HEK293 (cell line): Measurements from ENCODE around the gene BCL6.

Experiments used
- HIC1 ChIP-seq: fragments of 450-650 bp; formaldehyde crosslinking; IDR thresholded peaks from 2 replicates; pipeline ENCODE4 v1.5.1; 2016; ENCODE audit warnings: missing biosample characterization, missing genetic modification characterization
- HOXD13 ChIP-seq: sonication (generic); formaldehyde crosslinking; IDR thresholded peaks from 2 replicates; pipeline ENCODE4 v1.8.0; 2022; ENCODE audit warnings: missing genetic modification reagents, borderline replicate concordance
- PRDM10 ChIP-seq: fragments of 450-650 bp; formaldehyde crosslinking; IDR thresholded peaks from 2 replicates; pipeline ENCODE4 v1.5.1; 2016; ENCODE audit warnings: missing biosample characterization, missing genetic modification characterization
- REPIN1 ChIP-seq: fragments of 450-650 bp; formaldehyde crosslinking; IDR thresholded peaks from 2 replicates; pipeline ENCODE4 v1.5.1; 2017; ENCODE audit warnings: missing biosample characterization, missing genetic modification characterization, low read depth
- TSHZ1 ChIP-seq: fragments of 450-650 bp; formaldehyde crosslinking; IDR thresholded peaks from 2 replicates; pipeline ENCODE4 v1.5.1; 2016; ENCODE audit warnings: missing biosample characterization, missing genetic modification characterization, borderline replicate concordance
- YY1 ChIP-seq: fragments of 450-650 bp; formaldehyde crosslinking; IDR thresholded peaks from 2 replicates; pipeline ENCODE4 v1.5.1; 2018; ENCODE audit warnings: missing biosample characterization, missing genetic modification characterization
- ZBTB20 ChIP-seq: fragments of 450-650 bp; formaldehyde crosslinking; IDR thresholded peaks from 2 replicates; pipeline ENCODE4 v1.5.1; 2016; ENCODE audit warnings: missing biosample characterization, missing genetic modification characterization
- ZBTB26 ChIP-seq: fragments of 450-650 bp; formaldehyde crosslinking; optimal IDR thresholded peaks from 2 replicates; pipeline ENCODE3; 2016; ENCODE audit warnings: missing biosample characterization, mild to moderate bottlenecking, missing genetic modification characterization
- ZBTB7A ChIP-seq: fragments of 450-650 bp; formaldehyde crosslinking; IDR thresholded peaks from 2 replicates; pipeline ENCODE4 v1.5.1; 2016; ENCODE audit warnings: low read depth, missing biosample characterization, missing genetic modification characterization
- ZFP41 ChIP-seq: fragments of 450-650 bp; formaldehyde crosslinking; IDR thresholded peaks from 2 replicates; pipeline ENCODE4 v1.5.1; 2016; ENCODE audit warnings: missing biosample characterization, missing genetic modification characterization, borderline replicate concordance
- ZNF155 ChIP-seq: fragments of 450-650 bp; formaldehyde crosslinking; IDR thresholded peaks from 2 replicates; pipeline ENCODE4 v1.5.1; 2016; ENCODE audit warnings: missing biosample characterization, missing genetic modification characterization
- ZNF2 ChIP-seq: fragments of 450-650 bp; formaldehyde crosslinking; IDR thresholded peaks from 2 replicates; pipeline ENCODE4 v1.5.1; 2016; ENCODE audit warnings: missing biosample characterization, missing genetic modification characterization
- ZNF335 ChIP-seq: fragments of 450-650 bp; formaldehyde crosslinking; conservative IDR thresholded peaks from 2 replicates; pipeline ENCODE4 v1.5.1; 2016; ENCODE audit warnings: missing biosample characterization, missing genetic modification characterization
- ZNF394 ChIP-seq: fragments of 450-650 bp; formaldehyde crosslinking; IDR thresholded peaks from 2 replicates; pipeline ENCODE4 v1.5.1; 2016; ENCODE audit warnings: missing biosample characterization, missing genetic modification characterization, mild to moderate bottlenecking, moderate library complexity, borderline replicate concordance
- ZNF510 ChIP-seq: fragments of 450-650 bp; formaldehyde crosslinking; IDR thresholded peaks from 2 replicates; pipeline ENCODE4 v1.5.1; 2018; ENCODE audit warnings: mild to moderate bottlenecking, missing genetic modification characterization, missing biosample characterization; ENCODE audit not compliant: insufficient replicate concordance
- ZNF596 ChIP-seq: fragments of 450-650 bp; IDR thresholded peaks from 2 replicates; pipeline ENCODE4 v1.5.0; 2018; ENCODE audit warnings: missing biosample characterization, mild to moderate bottlenecking, missing genetic modification characterization, moderate library complexity
- ZNF600 ChIP-seq: fragments of 450-650 bp; formaldehyde crosslinking; IDR thresholded peaks from 2 replicates; pipeline ENCODE4 v1.5.1; 2016; ENCODE audit warnings: missing biosample characterization, missing genetic modification characterization
- ZNF639 ChIP-seq: fragments of 450-650 bp; formaldehyde crosslinking; IDR thresholded peaks from 2 replicates; pipeline ENCODE4 v1.5.1; 2016; ENCODE audit warnings: missing biosample characterization, missing genetic modification characterization
- ZNF654 ChIP-seq: fragments of 450-650 bp; formaldehyde crosslinking; IDR thresholded peaks from 2 replicates; pipeline ENCODE4 v1.5.1; 2016; ENCODE audit warnings: low read depth, missing biosample characterization, missing genetic modification characterization
- ZNF76 ChIP-seq: fragments of 450-650 bp; formaldehyde crosslinking; IDR thresholded peaks from 2 replicates; pipeline ENCODE4; 2016; ENCODE audit warnings: low read depth, missing biosample characterization, missing genetic modification characterization, borderline replicate concordance
- ZNF837 ChIP-seq: fragments of 450-650 bp; formaldehyde crosslinking; IDR thresholded peaks from 2 replicates; pipeline ENCODE4 v1.5.1; 2016; ENCODE audit warnings: missing biosample characterization, missing genetic modification characterization
- ZSCAN30 ChIP-seq: fragments of 450-650 bp; IDR thresholded peaks from 2 replicates; pipeline ENCODE4 v1.5.1; 2018; ENCODE audit warnings: missing biosample characterization, mild to moderate bottlenecking, missing genetic modification characterization, moderate library complexity
- ZSCAN4 ChIP-seq: fragments of 450-650 bp; formaldehyde crosslinking; IDR thresholded peaks from 2 replicates; pipeline ENCODE4 v1.5.1; 2017; ENCODE audit warnings: missing biosample characterization, missing genetic modification characterization

BCL6 gene

GRCh38 chr3:187744169-187745151 lies 808 bp downstream of the BCL6 start (continued):
- TF ChIP-seq HIC1 (0 out of 2 replicates have a peak, but pooled peaks have one; percentile 23), ZBTB7A (tag by site-specific recombination) (peak; percentile 51; the same call in 1 of the 2 replicates), HOXD13 (no peak), TSHZ1 (tag by site-specific recombination) (no peak), PRDM10 (tag by site-specific recombination) (peak; percentile 83), ZNF155 (tag by site-specific recombination) (no peak), ZNF2 (peak; percentile 23; the same call in 1 of the 2 replicates), YY1 (0 out of 2 replicates have a peak, but pooled peaks have one; percentile 5), ZNF510 (tag by site-specific recombination) (no peak), REPIN1 (0 out of 2 replicates have a peak, but pooled peaks have one; percentile 86), ZFP41 (tag by site-specific recombination) (no peak), ZBTB26 (tag by site-specific recombination) (peak; percentile 86), ZNF394 (tag by site-specific recombination) (no peak), ZNF639 (tag by site-specific recombination) (no peak), ZNF600 (tag by site-specific recombination) (peak; percentile 53; the same call in 1 of the 2 replicates), ZNF837 (tag by site-specific recombination) (no peak), ZNF335 (tag by site-specific recombination) (peak; percentile 47; the same call in 1 of the 2 replicates), ZSCAN4 (tag by site-specific recombination) (no peak), ZSCAN30 (tag by site-specific recombination) (no peak), ZBTB20 (tag by site-specific recombination) (peak; percentile 25; the same call in 1 of the 2 replicates), ZNF596 (tag by site-specific recombination) (peak; percentile 30), ZNF654 (no peak), ZNF76 (peak; percentile 56; the same call in 1 of the 2 replicates)
